Stimulated activated CD4-positive, alpha-beta T cell treated with anti-CD3 and anti-CD28 coated beads, Interleukin-15, amount 100 ng/mL, for 48 hours (primary cell): ENCODE results near the gene AOPEP.

Source experiments
- DNase-seq, 2 donors: peaks; one replicate each; pipeline ENCODE4 v3.0.0-alpha.2; 2020; ENCODE audit warnings: low read depth in 2 of 2

Gene AOPEP

DNA sequence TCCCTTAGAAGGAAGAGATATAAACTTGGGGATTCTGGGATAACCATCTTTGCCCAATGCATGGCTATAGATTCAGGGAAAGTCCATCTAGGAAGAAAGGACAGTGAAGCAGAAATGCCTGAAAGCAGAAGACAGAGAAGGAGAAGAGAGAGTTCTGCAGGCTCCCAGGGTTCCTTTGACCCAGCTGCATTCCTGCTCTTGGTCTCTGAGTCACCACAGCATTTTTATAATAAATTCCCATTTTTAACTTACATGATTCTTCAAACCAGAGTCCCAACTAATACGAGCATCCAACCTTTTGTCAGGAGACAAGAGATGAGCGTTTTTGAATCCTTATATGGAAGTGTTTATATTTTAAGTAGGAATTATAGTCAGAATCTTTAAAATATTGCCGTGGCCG lies 12.0 kb upstream of the AOPEP start:
- DNase-seq = no peak

DNA sequence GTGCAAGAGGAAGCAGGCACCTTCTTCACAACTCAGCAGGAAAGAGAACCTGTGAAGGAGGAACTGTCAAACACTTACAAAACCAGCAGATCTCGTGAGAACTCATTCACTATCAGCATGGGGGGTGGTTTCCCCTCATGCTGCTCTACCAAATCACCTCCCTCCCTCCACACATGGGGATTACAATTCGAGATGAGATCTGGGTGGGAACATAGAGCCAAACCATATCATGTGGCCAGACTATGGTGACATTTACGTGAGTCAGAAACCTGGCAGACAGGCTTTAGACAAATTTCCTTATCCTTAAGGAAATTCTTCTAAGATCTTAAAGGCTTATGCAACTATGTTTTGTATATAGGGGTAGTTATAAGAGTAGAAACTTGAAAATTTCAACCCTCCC lies 8.7 kb upstream of the AOPEP start:
- DNase-seq = no peak

DNA sequence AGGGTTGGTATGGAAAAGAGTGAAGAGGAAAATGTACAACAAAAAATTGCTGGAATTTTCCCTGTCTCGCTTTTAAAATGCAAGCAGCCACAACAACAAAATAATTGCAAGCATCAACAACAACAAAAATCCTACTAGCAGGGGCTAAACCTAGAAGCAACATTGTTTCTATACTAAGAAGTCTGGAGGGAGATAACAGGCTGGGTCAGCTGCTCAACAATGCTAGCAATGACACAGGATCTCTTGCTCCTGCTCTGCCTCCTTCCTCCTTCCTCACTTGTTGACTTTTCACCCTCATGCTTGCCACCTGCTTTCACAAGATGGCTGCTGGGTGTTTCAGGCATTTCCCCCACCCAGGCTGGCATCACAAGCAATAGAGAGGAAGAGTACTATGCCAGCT lies 7.6 kb upstream of the AOPEP start:
- DNase-seq = no peak

DNA sequence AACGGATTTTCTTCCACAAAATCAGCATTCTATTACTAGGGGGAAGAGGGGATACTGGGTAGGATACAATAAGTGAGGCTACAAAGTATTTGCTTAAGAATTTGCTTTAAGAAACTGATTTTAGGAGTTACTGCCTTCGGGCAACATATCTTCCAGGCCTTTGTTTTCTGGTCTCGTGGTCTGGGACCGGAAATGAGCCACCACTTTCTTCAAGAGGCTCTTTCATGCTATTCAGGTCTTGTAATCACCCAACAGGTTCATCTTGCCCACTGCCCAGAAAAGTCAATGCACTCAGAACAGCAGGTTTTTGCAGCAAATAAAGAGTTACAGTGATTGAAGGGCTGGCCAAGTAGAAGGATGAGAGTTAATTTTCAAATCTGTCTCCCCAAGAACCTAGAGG lies 6.6 kb upstream of the AOPEP start:
- DNase-seq = no peak

DNA sequence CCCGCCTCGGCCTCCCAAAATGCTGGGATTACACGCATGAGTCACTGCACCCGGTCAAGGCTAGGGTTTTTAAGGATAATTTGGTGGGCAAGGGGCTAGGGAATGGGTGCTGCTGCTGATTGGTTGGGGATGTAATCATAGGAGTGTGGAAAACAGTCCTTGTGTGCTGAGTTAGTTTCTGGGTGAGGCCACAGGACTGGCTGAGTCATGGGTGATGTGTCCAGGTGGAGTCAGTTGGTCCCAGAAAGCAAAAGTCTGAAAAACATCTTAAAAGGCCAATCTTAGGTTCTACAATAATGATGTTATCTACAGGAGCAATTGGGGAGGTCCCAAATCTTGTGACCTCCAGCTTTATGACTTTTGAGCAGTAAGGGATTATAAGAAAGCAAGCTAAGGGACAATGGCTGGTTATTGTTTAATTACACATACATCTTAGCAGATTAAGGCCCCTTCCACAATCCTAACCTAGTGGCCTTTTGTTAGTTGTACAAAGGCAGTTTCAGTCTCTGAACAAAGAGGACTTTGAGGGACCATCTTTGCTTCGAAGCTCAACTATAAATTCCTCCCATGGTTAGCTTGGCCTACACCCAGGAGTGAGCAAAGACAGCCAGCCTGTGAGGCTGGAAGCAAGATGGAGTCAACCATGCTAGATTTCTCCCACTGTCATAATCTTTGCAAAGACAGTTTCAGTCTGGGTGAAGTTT lies 5.5 kb upstream of the AOPEP start:
- no peak for DNase-seq

DNA sequence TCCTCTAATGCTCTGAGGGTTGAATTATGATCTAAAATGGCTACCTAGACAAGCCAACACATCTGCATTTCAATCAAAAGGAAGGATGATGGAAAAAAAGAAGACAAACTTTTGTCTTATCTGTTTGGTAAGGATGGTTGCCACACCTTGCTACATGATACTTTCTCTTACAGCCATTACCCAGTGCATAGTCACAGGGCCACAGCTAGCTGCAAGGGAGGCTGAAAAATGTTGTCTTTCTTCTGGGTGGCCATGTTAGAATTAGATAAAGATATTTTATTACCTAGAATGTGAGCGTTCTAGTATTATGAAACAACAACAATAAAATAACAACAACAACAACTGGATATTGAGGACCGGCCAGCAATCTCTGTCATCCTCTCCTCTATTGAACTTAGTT lies 4.7 kb upstream of the AOPEP start:
- DNase-seq = no peak

DNA sequence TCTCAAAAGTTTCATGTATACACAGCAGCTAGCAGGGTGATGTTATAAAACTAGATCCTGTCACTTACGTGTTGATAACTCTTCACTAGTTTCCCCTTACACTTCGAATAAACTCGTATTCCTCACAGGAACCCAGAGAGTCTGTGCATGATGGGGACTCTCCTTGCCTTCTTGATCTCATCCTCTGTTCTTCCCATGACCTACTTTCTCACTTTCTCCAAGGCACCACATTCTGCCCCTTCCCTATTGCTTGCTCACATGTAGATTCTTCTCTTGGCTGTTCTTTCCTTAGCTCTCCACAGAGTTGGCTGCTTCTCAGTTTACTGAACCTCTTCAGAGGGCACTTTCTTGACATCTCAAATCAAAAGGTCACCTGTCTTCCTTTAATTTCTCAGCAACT lies 1.2 kb upstream of the AOPEP start:
- DNase-seq = no peak

DNA sequence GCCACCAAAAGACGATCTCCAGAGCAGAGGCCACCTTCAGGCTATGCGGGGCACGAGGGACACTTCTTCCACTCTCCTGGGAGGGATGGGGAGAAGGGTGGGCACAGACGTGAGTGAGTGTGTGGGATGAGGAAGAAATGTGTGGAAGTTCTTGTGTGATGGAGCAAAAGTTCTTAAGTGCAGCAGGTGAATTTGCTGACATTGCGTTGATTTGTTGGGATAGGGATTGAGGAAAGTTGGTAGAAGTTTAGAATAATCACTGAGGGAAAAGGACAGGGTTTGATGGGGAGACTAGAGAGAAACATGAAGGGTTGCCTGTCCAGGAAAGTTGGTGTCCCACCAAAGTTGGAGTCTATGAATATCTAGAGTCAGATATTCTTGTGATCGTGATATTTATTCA lies 2.2 kb downstream of the AOPEP start:
- DNase-seq = no peak

DNA sequence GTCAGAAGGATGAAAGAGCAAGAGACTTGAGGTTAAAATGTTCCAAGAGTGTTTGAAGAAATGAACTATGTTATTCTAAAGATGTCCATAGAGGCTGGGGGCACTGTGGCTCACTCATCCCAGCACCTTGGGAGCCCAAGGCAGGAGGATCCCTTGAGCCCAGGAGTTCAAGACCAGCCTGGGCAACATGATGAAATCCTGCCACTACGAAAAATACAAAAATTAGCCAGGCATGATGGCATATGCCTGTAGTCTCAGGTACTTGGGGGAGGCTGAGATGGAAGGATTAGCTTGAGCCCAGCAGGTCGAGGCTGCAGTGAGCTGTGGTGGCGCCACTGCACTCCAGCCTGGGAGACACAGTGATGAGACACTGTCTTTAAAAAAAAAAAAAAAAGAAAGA lies 2.7 kb downstream of the AOPEP start:
- no peak for DNase-seq

DNA sequence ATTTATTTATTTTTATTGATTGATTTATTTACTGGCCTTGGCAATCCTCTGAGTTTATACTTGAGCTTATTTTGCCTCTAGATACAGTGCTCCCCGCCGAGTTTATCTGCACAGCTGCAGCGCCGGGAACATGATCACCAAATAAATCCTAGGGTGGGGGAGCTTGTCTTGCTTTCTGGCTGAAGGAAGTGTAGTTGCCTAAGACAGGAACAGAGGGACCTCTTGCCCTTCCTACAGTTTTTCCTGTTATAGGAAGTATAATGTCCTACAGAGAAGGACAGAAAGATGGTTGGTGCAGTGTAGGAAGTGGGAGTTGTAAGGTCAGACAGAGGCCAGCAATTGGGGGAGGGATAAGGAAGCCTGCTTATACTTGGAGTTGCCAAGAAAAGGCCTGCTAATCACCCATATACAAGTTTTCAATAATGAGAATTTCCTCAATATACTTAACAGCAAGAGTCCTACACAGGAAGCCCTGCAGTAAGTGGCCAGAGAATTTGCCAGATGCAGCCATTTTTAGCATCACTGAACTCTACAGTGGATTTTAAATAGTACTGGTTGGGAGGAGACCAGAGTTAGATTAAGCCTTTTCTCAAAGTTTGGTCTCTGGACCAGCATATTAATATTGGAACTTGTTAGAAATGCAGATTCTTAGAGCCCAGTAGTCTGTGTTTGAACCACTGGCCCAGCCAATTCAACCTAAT lies 7.7 kb downstream of the AOPEP start:
- DNase-seq = no peak

DNA sequence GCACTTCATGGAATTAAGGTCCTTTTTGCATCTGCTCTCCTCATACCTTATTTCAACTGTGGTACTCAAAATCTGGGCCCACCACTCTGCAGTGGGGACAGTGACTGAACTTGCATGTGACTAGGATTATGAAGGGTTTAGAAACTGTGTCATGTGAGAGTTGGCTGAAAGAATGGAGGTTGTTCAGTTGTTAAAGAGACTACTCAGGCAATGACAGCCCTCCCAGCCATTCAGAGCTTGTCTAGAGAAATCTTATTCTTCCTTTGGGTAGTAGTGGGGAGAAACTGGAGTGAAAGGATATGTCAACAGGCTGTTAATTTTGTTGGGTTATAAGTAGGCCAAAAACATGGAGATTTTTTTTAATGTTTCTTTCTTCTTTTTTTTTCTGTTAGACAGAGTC lies 10.3 kb downstream of the AOPEP start:
- no peak for DNase-seq

DNA sequence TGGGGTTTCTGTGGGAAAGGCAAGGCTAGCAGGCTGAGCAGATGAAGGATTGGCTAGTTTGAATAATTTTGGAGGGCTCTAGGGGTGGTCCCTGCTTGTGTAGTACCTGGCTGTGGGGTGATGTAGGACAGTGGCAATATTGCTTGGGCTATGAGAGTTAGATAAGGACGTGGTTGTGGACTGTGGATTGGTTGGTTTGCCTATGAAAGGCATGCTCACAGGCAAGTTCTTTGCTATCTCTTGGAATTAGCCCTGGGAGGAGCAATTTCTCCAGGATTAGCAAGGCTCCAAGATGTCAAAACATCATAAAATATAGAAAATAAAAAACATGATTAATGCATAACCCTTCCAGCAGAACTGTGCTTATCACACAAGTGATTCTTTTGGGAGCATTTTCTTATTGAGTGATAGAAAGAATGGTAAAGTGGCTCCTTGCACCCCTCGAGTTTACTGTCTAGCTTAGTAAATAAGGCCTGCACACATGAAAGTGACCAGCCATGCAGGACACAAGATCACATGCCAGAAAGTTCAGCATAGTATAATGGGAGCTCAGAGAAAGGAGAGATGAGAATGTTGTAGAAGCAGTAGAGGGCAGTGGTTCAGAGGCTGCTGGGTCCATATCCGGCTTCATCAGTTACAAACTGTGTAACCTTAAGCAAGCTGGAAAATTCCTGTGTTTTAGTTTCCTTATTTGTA lies 13.8 kb downstream of the AOPEP start:
- DNase-seq = no peak

DNA sequence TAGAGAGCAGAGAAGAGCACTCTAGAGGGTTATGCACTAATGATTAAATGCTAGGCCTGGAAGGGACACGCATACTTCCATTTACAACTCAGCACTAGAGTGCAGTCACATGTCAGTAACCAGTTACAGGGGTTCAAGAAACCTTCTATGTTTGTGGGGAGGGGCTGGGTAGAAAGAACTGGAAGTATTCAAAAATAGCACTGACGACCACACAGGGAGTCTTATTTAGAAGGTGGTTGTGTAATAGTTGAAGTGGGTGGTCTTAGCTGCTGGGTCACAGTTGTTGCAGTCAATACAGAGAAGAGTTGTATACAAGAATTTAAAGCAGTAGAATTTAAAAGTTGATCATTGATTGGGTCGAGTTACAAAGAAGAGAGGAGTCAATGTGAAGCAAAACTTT lies 15.4 kb downstream of the AOPEP start:
- no peak for DNase-seq

DNA sequence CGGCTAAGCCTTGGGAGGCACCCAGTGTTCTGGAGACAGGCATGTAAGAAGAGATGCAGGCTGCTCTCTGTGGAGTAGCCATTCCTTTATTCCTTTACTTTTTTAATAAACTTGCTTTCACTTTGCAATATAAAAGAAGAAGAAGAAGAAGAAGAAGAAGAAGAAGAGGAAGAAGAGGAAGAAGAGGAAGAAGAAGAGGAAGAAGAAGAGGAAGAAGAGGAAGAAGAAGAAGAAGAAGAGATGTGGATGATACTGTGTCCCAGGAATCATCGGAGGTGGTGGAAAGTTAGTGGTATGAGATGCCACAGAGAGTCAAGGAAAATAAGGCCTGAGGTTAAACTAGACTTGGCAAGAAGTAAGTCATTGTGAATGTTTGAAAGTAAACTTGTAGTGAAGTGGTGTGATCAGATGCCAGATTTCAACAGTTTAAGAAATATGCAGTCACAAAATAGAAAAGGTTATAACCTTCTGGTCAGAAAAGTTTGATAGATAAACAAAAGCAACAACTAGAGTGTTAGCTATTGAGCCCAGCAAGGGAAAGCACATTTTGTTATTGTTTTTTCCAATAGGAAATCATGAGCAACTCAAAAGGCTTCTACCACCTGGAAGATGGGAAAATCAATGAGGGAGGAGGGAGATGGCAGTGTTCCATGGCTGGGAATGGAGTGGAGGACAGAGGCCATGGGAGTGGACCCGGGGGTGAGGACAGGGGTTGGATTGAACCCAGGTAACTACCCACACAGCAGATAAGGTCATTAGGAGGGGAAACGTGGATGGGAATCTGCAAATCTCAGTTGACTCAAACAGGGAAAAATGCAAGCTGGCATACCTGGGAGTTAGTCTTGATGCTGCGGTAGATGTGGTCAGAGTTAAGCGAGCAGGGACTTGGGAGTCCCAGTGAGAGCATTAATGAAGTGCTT lies 16.8 kb downstream of the AOPEP start:
- no peak for DNase-seq

DNA sequence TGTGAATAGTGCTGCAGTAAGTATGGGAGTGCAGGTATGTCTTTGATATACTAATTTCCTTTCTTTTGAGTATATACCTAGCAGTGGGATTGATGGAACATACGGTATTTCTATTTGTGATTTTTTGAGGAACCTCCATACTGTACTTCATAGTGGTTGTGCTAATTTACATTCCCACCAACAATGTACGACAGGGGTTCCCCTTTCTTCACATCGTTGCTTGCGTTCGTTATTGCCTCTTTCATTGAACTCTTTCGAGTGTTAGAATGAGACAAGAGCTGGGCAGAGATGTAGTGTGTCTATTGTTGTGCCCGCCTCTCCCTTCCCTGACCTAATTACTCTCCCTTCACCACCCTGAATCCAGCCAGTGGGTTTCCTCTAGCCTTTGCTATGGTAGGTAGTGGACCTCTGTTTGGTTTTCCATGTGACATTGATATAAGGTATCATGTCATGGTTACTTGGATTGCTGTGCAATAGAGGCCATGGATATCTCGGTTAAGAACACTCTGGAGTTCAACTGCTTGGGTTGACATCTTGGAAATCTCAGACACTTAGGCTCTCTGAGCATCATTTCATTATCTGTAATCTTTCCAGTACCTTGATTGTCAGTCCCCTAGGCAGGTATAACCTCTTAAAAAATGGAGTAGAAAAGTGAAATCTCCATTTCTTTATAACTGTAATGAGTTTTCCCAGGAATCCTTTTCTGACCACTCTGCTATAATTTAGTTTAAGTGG lies 19.5 kb downstream of the AOPEP start:
- no peak for DNase-seq

DNA sequence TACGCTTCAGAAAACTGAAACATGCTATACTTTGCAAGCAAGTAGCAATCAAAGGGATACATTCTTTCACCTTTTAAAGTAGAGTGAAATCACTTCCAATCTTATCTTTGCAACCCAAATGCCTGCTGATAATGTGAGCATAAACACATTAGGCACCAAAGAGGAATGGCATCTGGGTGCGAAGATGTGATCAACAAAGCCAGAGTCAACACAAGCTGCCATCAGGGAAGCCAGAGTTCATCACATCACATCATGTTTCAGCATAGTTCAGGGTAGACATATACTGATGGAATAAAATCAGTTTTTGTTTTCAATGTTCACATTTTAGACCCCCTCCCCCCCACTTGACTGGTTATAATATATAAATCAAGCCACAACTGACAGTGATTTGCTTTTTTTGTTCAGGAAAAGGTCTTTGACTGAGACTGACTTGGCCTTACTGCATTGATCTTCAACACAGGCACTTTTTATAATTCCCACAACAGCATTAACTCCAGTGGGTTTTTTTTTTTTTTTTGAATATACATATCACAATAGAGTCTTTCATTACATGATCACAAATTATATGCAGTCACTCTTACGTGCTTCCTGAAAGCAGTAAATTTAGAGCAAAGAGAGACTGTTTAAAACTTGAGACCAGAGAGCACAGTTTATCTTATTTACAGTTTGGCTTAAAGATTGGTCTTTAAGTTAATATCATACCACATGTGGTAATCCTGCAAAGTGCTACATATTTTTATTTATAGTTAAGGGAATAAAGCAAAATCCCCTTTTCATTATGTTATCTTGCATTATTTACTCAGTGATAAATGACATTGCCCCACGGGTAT lies 20.3 kb downstream of the AOPEP start:
- DNase-seq = no peak

DNA sequence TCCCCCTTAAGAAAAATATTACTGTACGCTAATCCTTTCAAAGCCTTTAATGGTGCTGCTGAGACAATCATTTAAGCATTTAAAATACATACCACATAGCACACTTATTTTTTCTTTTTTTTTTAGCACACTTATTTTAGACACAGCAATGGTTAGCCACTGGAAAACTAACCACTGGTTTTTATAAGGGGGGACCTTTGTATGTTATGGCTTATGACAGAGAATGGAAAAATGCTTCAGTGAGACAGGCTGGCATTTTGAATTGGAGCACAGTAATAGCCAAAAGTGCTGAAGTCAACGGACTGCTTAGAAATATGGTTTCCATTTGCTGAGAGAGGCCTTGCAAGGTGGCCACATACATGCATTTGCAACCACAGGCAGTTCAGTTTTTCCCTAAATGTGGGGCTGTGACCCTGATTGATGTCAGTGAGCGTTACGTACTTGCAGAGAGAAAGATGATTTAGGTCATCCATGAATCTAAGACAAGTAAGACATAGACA lies 28.5 kb downstream of the AOPEP start:
- DNase-seq = no peak

DNA sequence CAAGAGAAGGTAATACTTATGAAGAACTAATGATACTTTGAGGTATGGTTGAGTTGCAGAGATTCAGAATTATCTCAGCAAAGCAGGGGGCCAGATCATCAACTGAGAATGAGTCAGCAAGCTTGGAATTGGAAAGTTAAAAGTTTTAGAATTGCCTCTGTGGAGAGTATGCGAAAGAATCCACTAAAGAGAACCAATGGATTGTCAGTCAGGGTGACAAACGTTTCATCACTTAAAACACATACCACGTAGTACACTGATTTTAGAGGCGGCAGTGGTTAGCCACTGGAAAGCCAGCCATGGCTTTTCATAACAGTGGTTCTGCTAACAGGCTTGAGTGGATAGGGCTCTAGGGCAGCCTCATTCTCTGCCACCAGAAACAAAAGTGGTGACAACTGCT lies 30.7 kb downstream of the AOPEP start:
- no peak for DNase-seq

DNA sequence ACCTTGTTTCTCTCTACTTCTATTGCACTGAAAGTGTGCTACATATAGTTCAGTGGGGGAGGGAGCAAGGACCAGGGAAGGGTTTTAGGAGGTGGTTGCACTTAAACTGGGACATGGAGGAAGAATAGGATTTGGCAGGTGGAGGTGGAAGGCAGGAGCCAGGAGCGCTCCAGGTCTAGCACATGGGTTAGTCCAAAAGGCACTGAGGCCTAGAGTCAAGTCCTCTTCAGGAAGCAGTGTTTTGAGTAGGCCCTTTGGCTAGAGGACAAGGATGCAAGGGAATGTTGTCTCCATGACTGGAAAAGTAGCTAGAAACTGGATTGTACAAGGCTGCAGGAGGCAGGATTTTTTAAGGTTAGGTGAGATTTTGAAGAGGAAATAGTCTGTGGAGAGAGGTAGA lies 31.5 kb downstream of the AOPEP start:
- DNase-seq = no peak

DNA sequence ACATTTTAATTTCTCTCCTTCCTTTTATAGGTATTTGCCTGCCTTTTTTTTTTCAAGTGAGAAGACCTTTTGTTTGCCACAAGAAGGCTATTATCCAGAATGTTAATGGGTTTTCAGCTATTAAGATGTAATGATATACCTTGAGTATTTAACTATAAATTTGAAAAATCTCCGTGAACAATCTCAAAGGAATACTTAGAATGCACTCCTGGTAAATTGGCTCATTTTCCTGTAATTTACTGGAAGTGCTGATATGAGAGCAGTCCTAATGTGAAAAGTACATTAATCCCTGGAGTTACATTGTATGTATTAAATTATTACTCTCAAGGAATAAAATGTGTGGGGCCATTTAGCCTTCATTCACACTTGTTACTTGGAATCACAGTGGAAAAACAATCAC lies 32.4 kb downstream of the AOPEP start:
- DNase-seq = no peak
